H9 (cell line): ENCODE measurements around the gene SMAD7. TPM values are rescaled to one million over a fixed set of nuclear protein-coding genes. Genes with fewer than 3 reads are reported as not detected.

ENCODE experiments used
- DNase-seq: peaks from one replicate; pipeline ENCODE4 v3.0.0-alpha.2; 2017
- H2AFZ ChIP-seq: one replicate; pipeline ENCODE4 v1.6.1; 2013; ENCODE audit warnings: mild to moderate bottlenecking, low read length, control low read depth, moderate library complexity
- H2AK5ac ChIP-seq: 2 replicates; pipeline ENCODE4 v1.6.1; 2013; ENCODE audit warnings: low read length, control low read depth, mixed read lengths; ENCODE audit not compliant: insufficient read length
- H2BK120ac ChIP-seq: one replicate; pipeline ENCODE4 v1.6.1; 2013; ENCODE audit warnings: low read depth, mild to moderate bottlenecking, low read length, control low read depth, inconsistent platforms; ENCODE audit not compliant: poor library complexity, severe bottlenecking
- H2BK12ac ChIP-seq: 2 replicates; pipeline ENCODE4 v1.6.1; 2013; ENCODE audit warnings: low read length, control low read depth, mixed read lengths, low read depth; ENCODE audit not compliant: insufficient read length
- H2BK15ac ChIP-seq: 2 replicates; pipeline ENCODE4 v1.6.1; 2013; ENCODE audit warnings: low read depth, low read length, control low read depth
- H2BK20ac ChIP-seq: one replicate; pipeline ENCODE4 v1.6.1; 2013; ENCODE audit warnings: low read depth, mild to moderate bottlenecking, low read length, control low read depth, inconsistent platforms; ENCODE audit not compliant: poor library complexity, severe bottlenecking
- H2BK5ac ChIP-seq: 2 replicates; pipeline ENCODE4 v1.6.1; 2013; ENCODE audit warnings: low read length, control low read depth, mixed read lengths; ENCODE audit not compliant: insufficient read length
- H3K14ac ChIP-seq: 2 replicates; pipeline ENCODE4 v1.6.1; 2013; ENCODE audit warnings: low read length, control low read depth; ENCODE audit not compliant: insufficient read depth
- H3K18ac ChIP-seq: 2 replicates; pipeline ENCODE4 v1.6.1; 2013; ENCODE audit warnings: low read depth, mild to moderate bottlenecking, mixed read lengths, low read length, control low read depth; ENCODE audit not compliant: insufficient read length
- H3K23ac ChIP-seq: 2 replicates; pipeline ENCODE4 v1.6.1; 2013; ENCODE audit warnings: low read length, control low read depth, mixed read lengths, low read depth; ENCODE audit not compliant: insufficient read length
- H3K23me2 ChIP-seq: 2 replicates; pipeline ENCODE4 v1.6.1; 2013; ENCODE audit warnings: low read depth, mild to moderate bottlenecking, mixed read lengths, low read length, control low read depth; ENCODE audit not compliant: insufficient read length, poor library complexity, severe bottlenecking
- H3K27ac ChIP-seq: 2 replicates; pipeline ENCODE4 v1.5.1; 2013; ENCODE audit warnings: low read length, control low read depth, mixed read lengths, low read depth; ENCODE audit not compliant: insufficient read length
- H3K27me3 ChIP-seq: 2 replicates; pipeline ENCODE4 v1.6.1; 2013; ENCODE audit warnings: low read length, control low read depth, inconsistent platforms; ENCODE audit not compliant: insufficient read depth
- H3K4ac ChIP-seq: 2 replicates; pipeline ENCODE4 v1.6.1; 2013; ENCODE audit warnings: low read depth, mild to moderate bottlenecking, control low read depth, inconsistent platforms, low read length, moderate library complexity
- H3K4me1 ChIP-seq: 2 replicates; pipeline ENCODE4 v1.6.1; 2013; ENCODE audit warnings: low read length, control low read depth, inconsistent platforms; ENCODE audit not compliant: insufficient read depth
- H3K4me2 ChIP-seq: 2 replicates; pipeline ENCODE4 v1.6.1; 2013; ENCODE audit warnings: low read length, control low read depth, mixed read lengths; ENCODE audit not compliant: insufficient read length, insufficient read depth
- H3K56ac ChIP-seq: 2 replicates; pipeline ENCODE4 v1.6.1; 2013; ENCODE audit warnings: low read depth, mild to moderate bottlenecking, mixed read lengths, low read length, control low read depth; ENCODE audit not compliant: insufficient read length
- H3K79me1 ChIP-seq: 2 replicates; pipeline ENCODE4 v1.6.1; 2013; ENCODE audit warnings: low read depth, mild to moderate bottlenecking, moderate library complexity, low read length, control low read depth, inconsistent platforms; ENCODE audit not compliant: insufficient read depth, poor library complexity, severe bottlenecking
- H3K79me2 ChIP-seq: 2 replicates; pipeline ENCODE4 v1.6.1; 2013; ENCODE audit warnings: low read length, control low read depth, inconsistent platforms; ENCODE audit not compliant: insufficient read depth
- H3K9ac ChIP-seq: 2 replicates; pipeline ENCODE4 v1.6.1; 2013; ENCODE audit warnings: low read length, control low read depth, mixed read lengths; ENCODE audit not compliant: insufficient read length; ENCODE audit errors: extremely low read depth
- H3K9me3 ChIP-seq: one replicate; pipeline ENCODE4 v1.6.1; 2013; ENCODE audit warnings: low read depth, low read length, inconsistent platforms; ENCODE audit not compliant: control insufficient read depth
- H3T11ph ChIP-seq: one replicate; pipeline ENCODE4 v1.6.1; 2013; ENCODE audit warnings: mild to moderate bottlenecking, low read length, control low read depth, inconsistent platforms
- H4K20me1 ChIP-seq: one replicate; pipeline ENCODE4 v1.6.1; 2013; ENCODE audit not compliant: control insufficient read depth, insufficient read length, insufficient read depth
- H4K5ac ChIP-seq: 2 replicates; pipeline ENCODE4 v1.6.1; 2013; ENCODE audit warnings: low read depth, mild to moderate bottlenecking, mixed read lengths, low read length, control low read depth; ENCODE audit not compliant: insufficient read length
- H4K8ac ChIP-seq: replicated peaks from 2 replicates; pipeline ENCODE4 v1.6.1; 2013; ENCODE audit warnings: low read length, control low read depth, mixed read lengths, low read depth; ENCODE audit not compliant: insufficient read length
- H4K91ac ChIP-seq: 2 replicates; pipeline ENCODE4 v1.6.1; 2013; ENCODE audit warnings: low read depth, mild to moderate bottlenecking, moderate library complexity, mixed read lengths, low read length, control low read depth; ENCODE audit not compliant: insufficient read length
- H3K27ac Mint-ChIP-seq, 3 experiments: 2 replicates in 2 of 3; 3 replicates in 1 of 3; pipeline ENCODE4 v1.8.0; 2020 to 2021; ENCODE audit warnings: mixed read lengths in 3 of 3, mild to moderate bottlenecking in 1 of 3, moderate library complexity in 1 of 3
- H3K27me3 Mint-ChIP-seq: 2 replicates; pipeline ENCODE4 v1.8.0; 2021; ENCODE audit warnings: low read depth, mild to moderate bottlenecking, moderate library complexity, mixed read lengths
- H3K36me3 Mint-ChIP-seq, 3 experiments: 2 replicates in 2 of 3; 3 replicates in 1 of 3; pipeline ENCODE4 v1.8.0; 2020 to 2021; ENCODE audit warnings: low read depth in 3 of 3, mixed read lengths in 3 of 3; ENCODE audit not compliant: insufficient read depth in 1 of 3
- H3K4me1 Mint-ChIP-seq, 2 experiments: 2 replicates each; pipeline ENCODE4 v1.8.0; 2020; ENCODE audit warnings: mixed read lengths in 2 of 2
- H3K4me3 Mint-ChIP-seq, 2 experiments: 2 replicates in 1 of 2; 3 replicates in 1 of 2; pipeline ENCODE4 v1.8.0; 2020 to 2021; ENCODE audit warnings: mild to moderate bottlenecking in 2 of 2, mixed read lengths in 2 of 2, moderate library complexity in 1 of 2
- H3K9me3 Mint-ChIP-seq, 2 experiments: 2 replicates in 1 of 2; 3 replicates in 1 of 2; pipeline ENCODE4 v1.8.0; 2020; ENCODE audit warnings: mild to moderate bottlenecking in 2 of 2, mixed read lengths in 2 of 2, moderate library complexity in 1 of 2
- WGBS: extraction: QIAGEN DNeasy Blood & Tissue Kit; methylation state at CpG from one replicate; pipeline ENCODE4 v1.1.7; 2013; ENCODE audit warnings: missing lambda C conversion rate, low lambda C conversion rate, mixed read lengths; ENCODE audit not compliant: insufficient read length; ENCODE audit errors: extremely low coverage; 5-methylcytosine and 5-hydroxymethylcytosine counted together
- total RNA-seq: library from RNA; stranded (reverse); gene quantifications from 2 replicates; pipeline ENCODE4 v1.2.1, GENCODE V29; 2021
- TF ChIP-seq, protein P1 (sequence below): fragments of 200-600 bp; sonication (generic); conservative IDR thresholded peaks from 3 replicates; pipeline ENCODE4 v1.8.0; 2021; ENCODE audit warnings: antibody characterized with exemption, mild to moderate bottlenecking

Gene SMAD7
- total RNA-seq, 1 experiment from 2014 or later, result 27.7 TPM

DNA sequence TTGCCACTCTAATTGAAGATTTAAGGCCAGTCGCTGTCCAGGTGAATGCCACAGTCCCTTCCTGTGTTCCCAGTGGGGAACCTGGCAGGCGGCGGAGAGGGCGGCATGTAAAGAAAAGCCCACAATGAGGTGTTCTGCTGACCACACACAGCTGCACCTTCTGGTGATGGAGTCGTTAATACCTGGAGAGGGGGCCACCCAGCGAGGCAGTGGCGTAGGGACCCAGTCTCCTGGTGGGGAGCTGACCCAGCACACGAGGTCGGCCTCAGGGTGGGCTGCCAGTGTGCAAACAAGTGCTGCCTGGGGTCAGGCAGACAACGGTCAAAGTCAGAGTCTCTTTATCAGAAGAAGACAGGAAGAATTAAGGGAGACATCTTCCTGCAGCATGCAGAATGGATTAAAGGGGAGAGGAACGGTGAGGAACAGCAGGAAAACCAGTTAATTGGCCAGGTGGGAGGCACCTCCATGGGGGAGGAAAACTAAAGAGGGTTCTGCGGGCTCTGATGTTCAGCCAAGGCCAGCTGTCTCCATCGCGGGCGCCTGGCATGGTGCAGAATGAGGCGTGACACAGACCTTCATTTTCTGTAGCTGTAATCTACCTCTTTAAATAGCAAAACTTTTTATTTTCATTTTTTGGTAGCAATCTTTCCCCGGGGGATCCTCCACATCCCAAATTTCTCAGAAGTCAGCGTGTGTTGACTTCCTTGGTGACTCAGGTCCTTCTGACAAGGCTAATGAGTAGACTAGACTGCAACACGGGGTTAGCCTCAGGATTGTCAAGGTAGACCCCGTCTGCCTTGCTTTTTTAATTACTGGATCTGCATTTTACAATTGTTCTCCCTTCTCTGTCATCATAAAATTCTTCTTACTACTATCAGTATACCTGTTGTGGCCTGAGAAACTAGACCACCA, 78.3 kb downstream of the SMAD7 start:
- peaks cover 12 to 23% of the 10 kb centered on the region in 2 experiments for H3K4me1 Mint-ChIP-seq
- no peak overlapping the region for H2AK5ac ChIP-seq
- H3K79me2 ChIP-seq, result no peaks in the 10 kb centered on the region
- H3K9me3 ChIP-seq, result no peaks in the 10 kb centered on the region
- H3K4ac ChIP-seq, result no peak overlapping the region
- TF ChIP-seq, protein P1, sequence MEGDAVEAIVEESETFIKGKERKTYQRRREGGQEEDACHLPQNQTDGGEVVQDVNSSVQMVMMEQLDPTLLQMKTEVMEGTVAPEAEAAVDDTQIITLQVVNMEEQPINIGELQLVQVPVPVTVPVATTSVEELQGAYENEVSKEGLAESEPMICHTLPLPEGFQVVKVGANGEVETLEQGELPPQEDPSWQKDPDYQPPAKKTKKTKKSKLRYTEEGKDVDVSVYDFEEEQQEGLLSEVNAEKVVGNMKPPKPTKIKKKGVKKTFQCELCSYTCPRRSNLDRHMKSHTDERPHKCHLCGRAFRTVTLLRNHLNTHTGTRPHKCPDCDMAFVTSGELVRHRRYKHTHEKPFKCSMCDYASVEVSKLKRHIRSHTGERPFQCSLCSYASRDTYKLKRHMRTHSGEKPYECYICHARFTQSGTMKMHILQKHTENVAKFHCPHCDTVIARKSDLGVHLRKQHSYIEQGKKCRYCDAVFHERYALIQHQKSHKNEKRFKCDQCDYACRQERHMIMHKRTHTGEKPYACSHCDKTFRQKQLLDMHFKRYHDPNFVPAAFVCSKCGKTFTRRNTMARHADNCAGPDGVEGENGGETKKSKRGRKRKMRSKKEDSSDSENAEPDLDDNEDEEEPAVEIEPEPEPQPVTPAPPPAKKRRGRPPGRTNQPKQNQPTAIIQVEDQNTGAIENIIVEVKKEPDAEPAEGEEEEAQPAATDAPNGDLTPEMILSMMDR, result no peak
- H3K27me3 ChIP-seq, result no peaks in the 10 kb centered on the region
- DNase-seq, result no peak
- H3K27ac ChIP-seq, result no peak overlapping the region
- H2BK5ac ChIP-seq, result no peak overlapping the region
- H2BK120ac ChIP-seq, result no peak overlapping the region
- no peaks in the 10 kb centered on the region for H4K20me1 ChIP-seq
- 0 out of 5 replicates have a peak, but pooled peaks cover 0 to 2% of the 10 kb centered on the region in 2 experiments for H3K9me3 Mint-ChIP-seq
- H3K56ac ChIP-seq, result no peak overlapping the region
- no peak overlapping the region for H3K14ac ChIP-seq
- no peak overlapping the region for H3K4me2 ChIP-seq
- no peak overlapping the region for H3K4me3 Mint-ChIP-seq
- no peaks in the 10 kb centered on the region for H3K23me2 ChIP-seq
- H2BK15ac ChIP-seq, result no peak overlapping the region
- H4K5ac ChIP-seq, result no peak overlapping the region
- H3K79me1 ChIP-seq, result no peaks in the 10 kb centered on the region
- no peak overlapping the region for H2BK20ac ChIP-seq
- H4K91ac ChIP-seq, result no peak overlapping the region
- no peak overlapping the region; a peak in 1 of 7 replicates for H3K27ac Mint-ChIP-seq
- H2AFZ ChIP-seq, result no peak overlapping the region
- H4K8ac ChIP-seq, result no peak overlapping the region
- peaks cover 10% of the 10 kb centered on the region for H3K27me3 Mint-ChIP-seq
- H3K23ac ChIP-seq, result no peak overlapping the region
- no peaks in the 10 kb centered on the region for H3K4me1 ChIP-seq
- H2BK12ac ChIP-seq, result no peak overlapping the region
- no peak overlapping the region for H3K9ac ChIP-seq
- no peak overlapping the region for H3K18ac ChIP-seq
- no CpG with 5 or more reads among the region's 20 CpGs for WGBS
- H3T11ph ChIP-seq, result no peak overlapping the region
- H3K36me3 Mint-ChIP-seq, result no peaks in the 10 kb centered on the region
